MM.1S (cell line): ENCODE measurements around the gene NUP214.
A peak's percentile ranks its signal among the peaks of the same experiment; 100 is the strongest.

ENCODE experiments used
- DNase-seq: peaks from one replicate; pipeline ENCODE4 v3.0.0-alpha.2; 2015
- H2AFZ ChIP-seq: fragments of 300-600 bp; sonication (generic); 2 replicates; pipeline ENCODE4 v1.6.0; 2016; ENCODE audit warnings: antibody characterized with exemption, low read length
- H3F3A ChIP-seq: fragments of 300-600 bp; sonication (generic); 2 replicates; pipeline ENCODE4 v1.6.1; 2016; ENCODE audit warnings: mild to moderate bottlenecking, antibody characterized with exemption, low read length, moderate library complexity, mixed read lengths; ENCODE audit not compliant: insufficient read depth
- H3K27ac ChIP-seq: fragments of 300-600 bp; sonication (generic); 2 replicates; pipeline ENCODE4 v1.5.1; 2016; ENCODE audit warnings: mild to moderate bottlenecking, low read length
- H3K27me3 ChIP-seq: fragments of 300-600 bp; sonication (generic); replicated peaks from 2 replicates; pipeline ENCODE4 v1.6.0; 2016; ENCODE audit warnings: low read length; ENCODE audit not compliant: insufficient read depth
- H3K36me3 ChIP-seq: fragments of 300-600 bp; sonication (generic); replicated peaks from 2 replicates; pipeline ENCODE4 v1.6.1; 2016; ENCODE audit warnings: mild to moderate bottlenecking, low read length, mixed read lengths; ENCODE audit not compliant: insufficient read depth
- H3K4me1 ChIP-seq: fragments of 300-600 bp; sonication (generic); 2 replicates; pipeline ENCODE4 v1.6.1; 2016; ENCODE audit warnings: low read length, mixed read lengths
- H3K4me2 ChIP-seq: fragments of 300-600 bp; sonication (generic); 2 replicates; pipeline ENCODE4 v1.6.0; 2016; ENCODE audit warnings: low read depth, low read length
- H3K4me3 ChIP-seq: fragments of 300-600 bp; sonication (generic); 2 replicates; pipeline ENCODE4 v1.5.1; 2016; ENCODE audit warnings: low read length, mixed read lengths
- H3K79me2 ChIP-seq: fragments of 300-600 bp; sonication (generic); 2 replicates; pipeline ENCODE4 v1.6.1; 2016; ENCODE audit warnings: mixed run types, low read length, mixed read lengths
- H3K9ac ChIP-seq: fragments of 300-600 bp; sonication (generic); 2 replicates; pipeline ENCODE4 v1.6.1; 2016; ENCODE audit warnings: low read length, mixed read lengths
- H3K9me2 ChIP-seq: fragments of 300-600 bp; sonication (generic); replicated peaks from 2 replicates; pipeline ENCODE4 v1.6.1; 2016; ENCODE audit warnings: mild to moderate bottlenecking, low read length, mixed read lengths; ENCODE audit not compliant: insufficient read depth
- H3K9me3 ChIP-seq: fragments of 300-600 bp; sonication (generic); replicated peaks from 2 replicates; pipeline ENCODE4 v1.6.1; 2016; ENCODE audit warnings: mild to moderate bottlenecking, low read length, mixed read lengths; ENCODE audit not compliant: insufficient read depth
- H4K20me1 ChIP-seq: fragments of 300-600 bp; sonication (generic); 2 replicates; pipeline ENCODE4 v1.6.1; 2016; ENCODE audit warnings: mild to moderate bottlenecking, low read length, moderate library complexity, mixed read lengths; ENCODE audit not compliant: insufficient read depth
- EZH2 ChIP-seq: fragments of 300-600 bp; sonication (generic); optimal IDR thresholded peaks from 2 replicates; pipeline ENCODE3; 2017; ENCODE audit warnings: low read depth, mild to moderate bottlenecking, antibody characterized with exemption, low read length, mixed read lengths
- EZH2phosphoT487 ChIP-seq: fragments of 300-600 bp; sonication (generic); IDR thresholded peaks from 2 replicates; pipeline ENCODE4 v1.6.1; 2018; ENCODE audit warnings: antibody characterized with exemption, low read length
- TF ChIP-seq, protein P1 (sequence below): fragments of 300-600 bp; sonication (generic); IDR thresholded peaks from 2 replicates; pipeline ENCODE4 v1.5.1; 2016; ENCODE audit warnings: antibody characterized with exemption, low read length, mixed read lengths

The NUP214 gene

GRCh38 chr9:131100445-131100844 lies 24.9 kb upstream of the NUP214 start:
- Histone ChIP-seq H3K79me2 (no peaks in the 10 kb centered on the region), H3K27ac (no peak overlapping the region), H3K9me2 (no peaks in the 10 kb centered on the region), H3K4me1 (peaks cover 4% of the 10 kb centered on the region; the same call in 1 of the 2 replicates), H4K20me1 (no peaks in the 10 kb centered on the region), H3K36me3 (no peaks in the 10 kb centered on the region), H3K4me3 (peak overlapping the region; percentile 34; the same call in 1 of the 2 replicates), H2AFZ (peak overlapping the region; percentile 78), H3K9me3 (no peaks in the 10 kb centered on the region), H3K9ac (no peak overlapping the region), H3F3A (no peaks in the 10 kb centered on the region), H3K27me3 (peaks cover 50% of the 10 kb centered on the region), H3K4me2 (peak overlapping the region; percentile 64; the same call in 1 of the 2 replicates)
- TF ChIP-seq EZH2phosphoT487, result no peak
- TF ChIP-seq EZH2, result no peak
- TF ChIP-seq, protein P1, sequence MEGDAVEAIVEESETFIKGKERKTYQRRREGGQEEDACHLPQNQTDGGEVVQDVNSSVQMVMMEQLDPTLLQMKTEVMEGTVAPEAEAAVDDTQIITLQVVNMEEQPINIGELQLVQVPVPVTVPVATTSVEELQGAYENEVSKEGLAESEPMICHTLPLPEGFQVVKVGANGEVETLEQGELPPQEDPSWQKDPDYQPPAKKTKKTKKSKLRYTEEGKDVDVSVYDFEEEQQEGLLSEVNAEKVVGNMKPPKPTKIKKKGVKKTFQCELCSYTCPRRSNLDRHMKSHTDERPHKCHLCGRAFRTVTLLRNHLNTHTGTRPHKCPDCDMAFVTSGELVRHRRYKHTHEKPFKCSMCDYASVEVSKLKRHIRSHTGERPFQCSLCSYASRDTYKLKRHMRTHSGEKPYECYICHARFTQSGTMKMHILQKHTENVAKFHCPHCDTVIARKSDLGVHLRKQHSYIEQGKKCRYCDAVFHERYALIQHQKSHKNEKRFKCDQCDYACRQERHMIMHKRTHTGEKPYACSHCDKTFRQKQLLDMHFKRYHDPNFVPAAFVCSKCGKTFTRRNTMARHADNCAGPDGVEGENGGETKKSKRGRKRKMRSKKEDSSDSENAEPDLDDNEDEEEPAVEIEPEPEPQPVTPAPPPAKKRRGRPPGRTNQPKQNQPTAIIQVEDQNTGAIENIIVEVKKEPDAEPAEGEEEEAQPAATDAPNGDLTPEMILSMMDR, result no peak
- no peak for DNase-seq

DNA sequence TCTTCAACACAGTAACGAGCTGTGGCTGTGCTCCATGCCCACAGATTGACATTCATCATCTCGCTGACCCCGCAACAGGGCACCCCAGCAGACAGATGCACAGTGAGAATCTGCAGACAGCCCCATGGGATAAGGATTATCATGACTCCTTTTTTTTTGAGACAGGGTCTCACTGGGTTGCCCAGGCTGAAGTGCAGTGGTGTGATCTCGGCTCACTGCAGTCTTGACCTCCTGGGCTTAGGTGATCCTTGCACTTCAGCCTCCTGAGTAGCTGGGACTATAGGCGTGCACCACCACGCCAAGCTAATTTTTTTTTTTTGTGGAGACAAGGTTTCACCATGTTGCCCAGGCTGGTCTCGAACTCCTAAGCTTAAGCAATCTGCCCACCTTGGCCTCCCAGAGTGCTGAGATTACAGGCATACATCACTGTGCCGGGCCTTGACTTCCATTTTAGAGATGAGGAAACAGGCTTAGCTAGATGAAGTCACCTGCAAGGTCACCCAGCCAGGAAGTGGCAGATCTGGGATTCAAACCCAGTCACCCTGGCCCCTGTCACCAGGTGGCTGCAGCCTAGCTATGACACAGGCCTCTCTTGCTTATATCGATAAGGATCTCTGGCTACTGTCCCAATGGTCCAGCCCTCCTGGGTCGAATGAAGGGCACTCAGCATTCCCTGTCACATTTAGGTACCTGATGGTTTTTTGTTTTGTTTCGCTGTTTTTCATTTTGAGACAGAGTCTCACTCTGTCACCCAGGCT lies 24.0 kb upstream of the NUP214 start:
- Histone ChIP-seq H3K4me2 (no peak overlapping the region), H3K79me2 (no peaks in the 10 kb centered on the region), H3K9me3 (no peaks in the 10 kb centered on the region), H2AFZ (no peak overlapping the region), H3K9ac (no peak overlapping the region), H4K20me1 (no peaks in the 10 kb centered on the region), H3K4me1 (peaks cover 4% of the 10 kb centered on the region; the same call in 1 of the 2 replicates), H3K27me3 (peaks cover 52% of the 10 kb centered on the region), H3K9me2 (no peaks in the 10 kb centered on the region), H3K4me3 (no peak overlapping the region), H3K27ac (no peak overlapping the region), H3K36me3 (no peaks in the 10 kb centered on the region), H3F3A (no peaks in the 10 kb centered on the region)
- DNase-seq, result no peak
- TF ChIP-seq EZH2phosphoT487, result no peak
- no peak for TF ChIP-seq EZH2
- TF ChIP-seq, protein P1, result no peak

DNA sequence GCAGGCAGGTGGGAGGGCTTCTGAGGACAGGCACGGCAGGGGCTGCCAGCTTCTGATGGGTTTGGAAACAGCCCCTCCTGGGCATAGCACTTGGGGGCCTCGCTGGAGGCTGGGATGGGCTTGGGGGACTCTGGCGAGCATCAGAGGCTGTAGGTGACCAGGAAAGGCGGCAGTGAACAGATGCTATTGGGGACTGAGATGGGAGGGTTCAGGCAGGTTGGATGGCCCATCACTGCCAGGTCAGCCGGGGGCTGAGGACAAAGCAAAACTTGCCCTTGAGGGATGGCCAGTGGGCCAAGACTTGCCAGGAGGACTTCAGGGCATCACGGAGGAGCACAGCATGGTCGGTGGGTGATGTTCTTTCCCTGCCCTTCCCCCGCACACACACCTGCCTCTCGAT lies 22.4 kb upstream of the NUP214 start:
- TF ChIP-seq, protein P1, result no peak
- TF ChIP-seq EZH2phosphoT487, result no peak
- no peak for TF ChIP-seq EZH2
- H3K4me3 ChIP-seq, result no peak overlapping the region
- H3K36me3 ChIP-seq, result no peaks in the 10 kb centered on the region
- H3K9me3 ChIP-seq, result no peaks in the 10 kb centered on the region
- no peaks in the 10 kb centered on the region for H3F3A ChIP-seq
- no peak overlapping the region for H2AFZ ChIP-seq
- no peak overlapping the region for H3K27ac ChIP-seq
- H4K20me1 ChIP-seq, result no peaks in the 10 kb centered on the region
- no peak for DNase-seq
- H3K9ac ChIP-seq, result no peak overlapping the region
- no peak overlapping the region for H3K4me2 ChIP-seq
- H3K9me2 ChIP-seq, result no peaks in the 10 kb centered on the region
- H3K27me3 ChIP-seq, result peaks cover 52% of the 10 kb centered on the region
- peaks cover 4% of the 10 kb centered on the region; the same call in 1 of the 2 replicates for H3K4me1 ChIP-seq
- no peaks in the 10 kb centered on the region for H3K79me2 ChIP-seq
